Esophagus (tissue), 2 donors: ENCODE data around the gene PDE4D. TPM values are rescaled to one million over a fixed set of nuclear protein-coding genes. Genes with fewer than 3 reads are reported as not detected.

Experiments used
- H3K27ac ChIP-seq, 2 donors: one replicate each; pipeline ENCODE4 v1.5.1; 2013; ENCODE audit warnings: low read depth in 2 of 2, mild to moderate bottlenecking in 2 of 2, inconsistent platforms in 1 of 2, low read length in 1 of 2, moderate library complexity in 1 of 2
- H3K27me3 ChIP-seq, 2 donors: one replicate each; pipeline ENCODE4 v1.6.1; 2013; ENCODE audit warnings: low read length in 2 of 2, control low read depth in 1 of 2, mild to moderate bottlenecking in 1 of 2; ENCODE audit not compliant: insufficient read depth in 2 of 2, control insufficient read depth in 1 of 2
- H3K36me3 ChIP-seq, 2 donors: one replicate each; pipeline ENCODE4 v1.6.1; 2013; ENCODE audit warnings: low read length in 1 of 2; ENCODE audit not compliant: control insufficient read depth in 2 of 2, insufficient read depth in 2 of 2
- H3K4me1 ChIP-seq, 2 donors: one replicate each; pipeline ENCODE4 v1.6.1; 2013; ENCODE audit warnings: low read length in 1 of 2; ENCODE audit not compliant: control insufficient read depth in 2 of 2, insufficient read depth in 2 of 2
- H3K4me3 ChIP-seq, 2 donors: one replicate each; pipeline ENCODE4 v1.5.1; 2013; ENCODE audit warnings: low read length in 2 of 2, mild to moderate bottlenecking in 2 of 2, low read depth in 1 of 2, moderate library complexity in 1 of 2
- H3K9me3 ChIP-seq, 2 donors: one replicate each; pipeline ENCODE4 v1.6.1; 2013; ENCODE audit warnings: mild to moderate bottlenecking in 2 of 2, low read depth in 1 of 2, low read length in 1 of 2, moderate library complexity in 1 of 2; ENCODE audit not compliant: control insufficient read depth in 2 of 2, insufficient read depth in 1 of 2
- WGBS, 2 donors: extraction: QIAGEN DNeasy Blood & Tissue Kit; methylation state at CpG; one replicate each; pipeline ENCODE4 v1.1.7; 2013; 5-methylcytosine and 5-hydroxymethylcytosine counted together
- polyA plus RNA-seq, 2 donors: library from polyadenylated mRNA; stranded (reverse); fragments of 200-250 nt; gene quantifications; one replicate each; pipeline ENCODE4 v1.2.3, GENCODE V29; 2013
- donor health status: healthy with polysubstance abuse.
- donor health status: Bipolar disorder and iron deficiency.

The PDE4D gene
- polyA plus RNA-seq, 2 donors = 1.5 to 2.5 TPM

DNA sequence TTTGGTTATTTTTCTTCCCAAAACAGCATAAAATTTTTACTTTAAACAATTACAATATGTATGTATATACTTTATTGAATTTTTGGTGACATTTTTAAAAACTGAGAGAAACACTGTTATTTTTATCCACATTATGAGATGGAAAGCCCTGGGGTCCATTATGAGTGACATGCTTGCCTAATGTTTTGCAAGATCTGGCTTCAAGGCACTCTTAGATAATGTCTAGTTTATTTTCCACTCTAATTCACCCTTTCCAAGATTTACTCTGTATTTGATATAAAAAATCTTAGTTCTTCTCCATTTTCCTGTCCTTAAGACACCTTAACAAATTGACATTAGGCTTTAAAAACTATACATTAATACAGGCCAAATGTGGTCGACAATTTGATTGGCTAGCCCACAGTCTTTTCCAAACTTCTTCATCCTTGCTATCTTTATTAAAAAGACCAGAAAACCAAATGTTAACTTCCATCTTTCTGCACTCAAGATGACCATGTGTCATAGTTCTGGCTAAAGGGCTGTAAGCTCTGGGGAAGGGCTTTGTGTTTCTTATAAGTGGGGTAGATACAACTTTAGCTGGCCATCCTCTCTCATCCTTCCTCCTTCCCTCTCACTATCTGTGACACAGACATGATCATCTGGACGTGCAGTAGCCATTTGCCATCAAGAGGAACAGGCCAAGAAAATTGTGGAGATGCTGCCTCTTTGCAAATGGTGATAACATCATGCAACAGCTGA lies 561.1 kb downstream of the PDE4D start:
- H3K4me1 ChIP-seq = no peaks in the 10 kb centered on the region
- no peaks in the 10 kb centered on the region for H3K9me3 ChIP-seq
- H3K27me3 ChIP-seq = no peaks in the 10 kb centered on the region
- no peak overlapping the region for H3K27ac ChIP-seq
- WGBS, 2 donors = 83% methylated on average over 2 of the region's 2 CpGs
- H3K4me3 ChIP-seq = no peak overlapping the region
- no peaks in the 10 kb centered on the region for H3K36me3 ChIP-seq

DNA sequence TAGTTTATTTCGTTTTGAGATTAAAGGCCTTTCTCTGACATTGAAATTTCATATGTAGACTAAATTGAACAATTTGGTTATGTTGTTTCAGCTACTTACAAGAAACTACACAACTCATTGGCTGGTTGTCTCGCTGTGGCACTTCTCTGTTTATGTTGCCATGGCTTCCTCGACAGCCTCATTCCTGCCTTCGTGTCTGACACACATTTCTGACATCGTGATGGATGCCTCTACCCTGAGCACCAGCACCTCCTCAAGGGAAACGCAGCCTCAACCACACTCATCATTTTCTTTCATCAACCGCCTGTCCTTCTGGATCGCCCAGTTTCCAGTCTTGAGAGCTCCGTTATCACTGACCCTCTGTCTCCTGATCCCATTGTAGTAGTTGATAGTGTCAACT lies 562.8 kb downstream of the PDE4D start:
- Histone ChIP-seq H3K36me3 (no peaks in the 10 kb centered on the region), H3K27me3 (no peaks in the 10 kb centered on the region), H3K27ac (no peak overlapping the region), H3K9me3 (no peaks in the 10 kb centered on the region), H3K4me1 (no peaks in the 10 kb centered on the region), H3K4me3 (no peak overlapping the region)
- 84 to 88% methylated on average over 9 of the region's 9 CpGs for WGBS, 2 donors

DNA sequence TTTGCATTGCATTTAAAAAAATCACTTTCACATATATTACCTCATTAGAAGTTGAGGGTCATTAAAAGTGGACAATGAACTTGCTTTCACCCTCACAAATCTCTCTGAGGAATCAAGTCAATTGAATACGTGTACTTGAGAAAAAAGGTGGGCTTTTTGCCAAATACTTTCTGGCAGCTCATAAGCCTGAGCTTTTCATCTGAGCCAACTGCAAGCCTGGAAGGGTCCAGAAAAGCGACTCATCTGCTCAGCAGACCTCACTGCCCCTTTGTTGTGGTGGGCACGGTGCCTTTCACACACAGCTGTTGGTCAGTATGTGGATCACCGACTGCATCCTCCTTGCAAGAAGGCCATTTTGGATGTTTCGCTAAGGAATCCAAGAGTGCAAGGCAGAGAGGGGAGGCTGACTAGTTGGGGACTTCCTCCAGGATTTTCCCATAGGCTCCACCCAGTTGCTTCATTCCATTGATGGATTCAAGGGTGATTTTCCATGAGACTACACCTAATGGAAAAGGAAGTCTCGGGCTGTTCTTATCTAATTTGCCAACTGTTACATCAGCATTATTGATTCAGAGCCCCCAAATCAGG lies 564.7 kb downstream of the PDE4D start:
- Histone ChIP-seq H3K9me3 (no peaks in the 10 kb centered on the region), H3K36me3 (no peaks in the 10 kb centered on the region), H3K4me1 (no peaks in the 10 kb centered on the region), H3K27ac (no peak overlapping the region), H3K27me3 (no peaks in the 10 kb centered on the region), H3K4me3 (no peak overlapping the region)
- 44 to 58% methylated on average over 6 of the region's 6 CpGs for WGBS, 2 donors

DNA sequence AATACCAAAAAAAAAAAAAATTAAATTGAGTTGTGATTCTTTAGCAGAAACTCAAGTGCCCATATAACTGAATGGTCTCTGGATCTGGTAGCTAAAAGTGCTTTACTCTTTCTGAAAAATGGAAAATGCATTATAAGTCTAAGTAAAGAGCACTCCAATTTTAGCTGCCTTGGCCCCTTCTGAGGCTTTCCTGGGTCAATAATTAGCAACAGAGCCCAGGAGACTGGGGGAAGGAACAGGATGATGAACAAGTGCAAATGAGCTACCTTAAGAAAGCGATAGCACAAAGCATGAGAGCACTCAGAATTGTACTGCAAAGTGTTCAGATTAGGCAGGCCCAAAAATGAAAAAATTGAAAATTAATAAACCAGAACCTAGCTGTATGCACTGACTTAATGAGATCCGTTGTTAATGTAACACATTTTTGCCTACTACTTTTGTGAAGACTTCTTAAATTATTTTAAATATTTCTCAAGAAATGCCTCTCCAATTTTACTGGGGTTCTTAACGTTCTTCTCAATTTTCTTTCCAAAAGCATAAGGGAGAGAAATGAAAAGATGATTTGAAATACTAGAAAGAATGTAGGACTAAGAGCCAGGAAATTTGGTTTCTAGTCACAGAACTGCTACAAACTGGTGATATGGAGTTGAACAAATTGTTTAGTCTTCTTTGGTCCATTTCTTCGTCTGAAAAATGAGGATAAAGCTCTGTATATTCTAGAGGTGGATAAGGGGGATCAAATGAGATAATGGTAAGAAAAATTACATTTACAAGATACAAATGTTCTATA lies 566.1 kb downstream of the PDE4D start:
- Histone ChIP-seq H3K4me3 (no peak overlapping the region), H3K9me3 (no peaks in the 10 kb centered on the region), H3K27ac (no peak overlapping the region), H3K27me3 (no peaks in the 10 kb centered on the region), H3K36me3 (no peaks in the 10 kb centered on the region), H3K4me1 (no peaks in the 10 kb centered on the region)
- WGBS, 2 donors = 79 to 83% methylated on average over 4 of the region's 4 CpGs

DNA sequence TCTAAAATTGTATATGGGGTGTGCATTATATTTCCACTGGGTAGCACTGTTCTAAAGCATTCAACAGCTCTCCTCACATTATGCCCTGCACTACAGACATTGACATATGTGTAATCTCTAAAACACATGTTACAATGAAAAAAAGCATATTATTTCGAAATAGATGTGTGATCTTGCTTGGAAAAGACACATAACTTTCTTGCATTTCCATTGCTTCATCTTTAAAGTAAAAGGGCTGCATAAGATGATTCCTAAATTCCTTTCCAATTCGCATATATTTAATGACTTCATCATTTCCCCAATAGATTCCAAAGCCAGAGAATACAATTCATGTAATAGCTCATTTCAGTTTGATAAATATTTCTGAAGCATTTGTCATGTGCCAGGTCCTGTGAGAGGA lies 566.9 kb downstream of the PDE4D start:
- Histone ChIP-seq H3K4me1 (no peaks in the 10 kb centered on the region), H3K27me3 (no peaks in the 10 kb centered on the region), H3K9me3 (no peaks in the 10 kb centered on the region), H3K4me3 (no peak overlapping the region), H3K36me3 (no peaks in the 10 kb centered on the region), H3K27ac (no peak overlapping the region)
- 83 to 88% methylated on average over 2 of the region's 2 CpGs for WGBS, 2 donors

DNA sequence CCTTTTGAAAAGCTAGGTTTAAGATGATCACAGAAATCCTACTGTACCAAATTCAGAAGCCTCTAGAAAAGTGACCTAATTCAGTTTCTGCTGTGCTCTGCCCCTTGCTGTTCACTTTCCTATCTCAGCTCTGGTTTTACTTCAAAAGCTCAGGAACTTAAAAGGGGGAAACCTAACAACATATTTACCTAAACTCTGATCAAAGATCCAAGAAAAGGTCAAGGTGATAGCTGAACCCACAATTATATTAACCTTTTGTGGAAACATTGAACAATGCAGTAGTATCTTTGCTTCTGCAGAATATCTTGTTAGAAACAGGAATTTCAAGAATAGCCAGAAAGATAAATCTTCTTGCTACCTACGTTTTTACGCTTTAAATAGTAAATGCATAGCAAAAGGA lies 568.5 kb downstream of the PDE4D start:
- Histone ChIP-seq H3K4me3 (no peak overlapping the region), H3K27me3 (no peaks in the 10 kb centered on the region), H3K27ac (no peak overlapping the region), H3K36me3 (no peaks in the 10 kb centered on the region), H3K9me3 (no peaks in the 10 kb centered on the region), H3K4me1 (no peaks in the 10 kb centered on the region)
- 65 to 73% methylated on average over 2 of the region's 2 CpGs for WGBS, 2 donors

DNA sequence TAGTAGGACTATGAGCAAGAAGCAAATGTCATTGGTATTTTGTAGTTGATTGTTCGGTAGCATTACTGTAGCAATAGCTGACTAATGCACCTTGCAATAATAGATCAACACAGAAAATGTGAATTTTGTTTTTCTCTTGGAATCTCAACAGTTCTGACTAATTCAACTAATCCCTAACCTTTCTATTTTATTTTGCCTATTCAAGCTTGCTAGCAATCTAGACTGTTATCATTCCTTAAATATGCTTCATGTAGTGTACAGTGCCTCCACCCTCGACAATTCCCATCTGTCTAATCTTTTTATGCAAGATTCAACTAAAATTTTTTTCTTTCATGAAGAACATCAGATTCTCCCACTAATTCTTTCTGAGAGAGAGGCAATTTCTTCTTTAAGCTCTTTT lies 570.6 kb downstream of the PDE4D start:
- no peaks in the 10 kb centered on the region for H3K27me3 ChIP-seq
- WGBS, 2 donors = 85% methylated on average over 2 of the region's 2 CpGs
- H3K36me3 ChIP-seq = no peaks in the 10 kb centered on the region
- no peak overlapping the region for H3K27ac ChIP-seq
- no peaks in the 10 kb centered on the region for H3K4me1 ChIP-seq
- no peak overlapping the region for H3K4me3 ChIP-seq
- H3K9me3 ChIP-seq = no peaks in the 10 kb centered on the region

DNA sequence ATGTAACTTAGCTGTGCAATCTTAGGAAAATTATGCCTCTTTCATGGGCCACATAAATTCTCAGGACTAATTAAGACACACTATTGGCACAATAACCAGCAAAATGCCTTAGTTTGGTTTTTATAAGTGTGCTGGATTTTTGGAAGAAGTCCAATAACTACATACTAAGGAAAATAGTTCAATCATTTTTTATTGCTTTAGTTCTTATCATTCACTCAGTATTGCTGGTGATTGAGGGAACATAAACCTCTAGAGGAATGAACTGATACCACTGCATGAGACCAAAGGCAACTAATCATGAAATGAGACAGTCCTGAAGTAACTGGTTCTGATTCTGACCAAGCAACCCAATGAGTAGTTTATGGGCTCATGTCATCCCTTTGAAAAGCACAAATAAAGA lies 571.5 kb downstream of the PDE4D start:
- Histone ChIP-seq H3K27ac (no peak overlapping the region), H3K27me3 (no peaks in the 10 kb centered on the region), H3K9me3 (no peaks in the 10 kb centered on the region), H3K4me3 (no peak overlapping the region), H3K36me3 (no peaks in the 10 kb centered on the region), H3K4me1 (no peaks in the 10 kb centered on the region)

DNA sequence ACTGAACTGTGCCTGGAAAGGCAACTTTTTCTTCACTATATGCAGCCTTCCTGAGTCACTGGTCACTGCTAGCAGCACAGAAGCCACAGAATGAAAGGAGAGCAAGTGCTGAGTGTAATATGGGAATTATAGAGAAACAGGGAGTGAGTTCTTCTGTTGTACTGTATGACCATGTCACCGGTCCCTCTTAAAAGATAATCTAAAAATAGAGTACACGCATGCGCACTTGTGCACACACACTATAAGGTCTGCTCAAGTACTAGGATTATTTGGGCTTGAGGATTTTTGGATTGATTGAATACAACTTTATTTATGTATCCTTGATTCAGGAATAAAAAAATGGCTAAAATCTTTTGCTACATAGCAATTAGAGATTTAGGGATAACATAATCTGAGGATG lies 571.9 kb downstream of the PDE4D start:
- H3K27ac ChIP-seq = no peak overlapping the region
- 95 to 96% methylated on average over 3 of the region's 3 CpGs for WGBS, 2 donors
- H3K4me1 ChIP-seq = no peaks in the 10 kb centered on the region
- no peaks in the 10 kb centered on the region for H3K27me3 ChIP-seq
- H3K9me3 ChIP-seq = no peaks in the 10 kb centered on the region
- H3K36me3 ChIP-seq = no peaks in the 10 kb centered on the region
- H3K4me3 ChIP-seq = no peak overlapping the region
